GM12891 (cell line): Measurements from ENCODE around the gene TPD52L1.

Experiments
- PAX5 ChIP-seq: IDR thresholded peaks from 2 replicates; pipeline ENCODE4 v1.6.1; 2011; ENCODE audit warnings: low read length, moderate library complexity, mild to moderate bottlenecking; ENCODE audit not compliant: insufficient read depth, severe bottlenecking
- POLR2A ChIP-seq: IDR thresholded peaks from 2 replicates; pipeline ENCODE4 v1.6.1; 2011; ENCODE audit warnings: low read depth, low read length, control low read depth
- POLR2AphosphoS5 ChIP-seq: IDR thresholded peaks from 2 replicates; pipeline ENCODE4 v1.6.1; 2011; ENCODE audit warnings: low read depth, low read length, control low read depth
- POU2F2 ChIP-seq: IDR thresholded peaks from 2 replicates; pipeline ENCODE4 v1.6.1; 2011; ENCODE audit warnings: low read depth, mild to moderate bottlenecking, control low read depth, low read length, moderate library complexity
- SPI1 ChIP-seq: IDR thresholded peaks from 2 replicates; pipeline ENCODE4 v1.6.1; 2011; ENCODE audit warnings: low read depth, low read length, control low read depth
- TAF1 ChIP-seq: IDR thresholded peaks from 2 replicates; pipeline ENCODE4 v1.6.1; 2011; ENCODE audit warnings: low read depth, low read length, control low read depth

- TF ChIP-seq POLR2A (no peak), POLR2AphosphoS5 (no peak), TAF1 (no peak), PAX5 (no peak), POU2F2 (no peak), SPI1 (0 out of 2 replicates have a peak, but pooled peaks have one; percentile 14)
Measured at GRCh38 chr6:125157280-125157679, 3.7 kb downstream of the TPD52L1 start.
